GM10248 (cell line): Measurements from ENCODE around the gene TEAD1.

Experiments
- CTCF ChIA-PET: fragments of 300-600 bp; sonication (Branson Sonifier 250); formaldehyde crosslinking; extraction: SDS; loops from one replicate; lab custom pipeline; 2021; ENCODE audit warnings: antibody characterized with exemption; lab: Yijun Ruan, JAX
- POLR2A ChIA-PET: fragments of 350-650 bp; sonication (Branson Sonifier 250); formaldehyde crosslinking; extraction: SDS; loops from one replicate; lab custom pipeline; 2020; ENCODE audit warnings: antibody characterized with exemption; lab: Yijun Ruan, JAX
- DNase-seq: peaks from one replicate; pipeline ENCODE4 v3.0.0; 2012; ENCODE audit errors: extremely low spot score
- TF ChIP-seq, protein P1 (sequence below): IDR thresholded peaks from 2 replicates; pipeline ENCODE4 v1.5.1; 2012; ENCODE audit warnings: mild to moderate bottlenecking, low read depth; ENCODE audit errors: extremely low read depth, missing control alignments, control extremely low read depth

The TEAD1 gene

DNA sequence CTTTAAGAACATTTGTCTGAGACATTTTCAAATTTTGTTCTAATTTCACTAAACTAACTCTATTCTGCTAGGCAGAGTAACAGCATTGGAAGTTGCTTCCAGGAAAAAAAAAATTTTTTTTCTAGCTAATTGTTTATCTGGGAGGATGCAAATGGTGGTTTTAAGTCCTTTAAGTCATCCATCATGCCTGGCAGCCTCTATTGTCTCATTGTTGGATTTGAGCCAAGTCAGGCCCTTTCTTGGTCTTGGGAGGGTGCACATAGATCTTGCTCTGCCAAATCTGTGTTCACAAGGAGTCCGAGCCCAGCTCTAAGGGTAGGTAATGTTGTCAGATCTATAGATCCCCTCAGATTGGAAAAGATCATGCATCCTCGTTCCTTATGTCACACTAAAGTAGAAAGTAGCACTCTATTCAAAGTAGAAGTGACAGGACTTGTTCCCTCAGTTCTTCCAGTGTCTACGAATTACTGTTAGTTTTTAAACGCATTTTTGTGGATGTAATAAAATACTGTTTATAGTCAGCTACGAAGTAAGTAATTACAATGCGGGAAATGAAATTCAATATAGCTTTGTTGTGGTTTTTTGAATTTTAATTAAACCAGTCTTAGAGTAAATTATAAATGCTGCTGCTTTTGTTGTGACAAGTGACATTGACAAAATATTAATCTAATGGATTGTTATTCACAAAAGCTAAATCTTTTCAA, 168.9 kb downstream of the TEAD1 start:
- TF ChIP-seq, protein P1, sequence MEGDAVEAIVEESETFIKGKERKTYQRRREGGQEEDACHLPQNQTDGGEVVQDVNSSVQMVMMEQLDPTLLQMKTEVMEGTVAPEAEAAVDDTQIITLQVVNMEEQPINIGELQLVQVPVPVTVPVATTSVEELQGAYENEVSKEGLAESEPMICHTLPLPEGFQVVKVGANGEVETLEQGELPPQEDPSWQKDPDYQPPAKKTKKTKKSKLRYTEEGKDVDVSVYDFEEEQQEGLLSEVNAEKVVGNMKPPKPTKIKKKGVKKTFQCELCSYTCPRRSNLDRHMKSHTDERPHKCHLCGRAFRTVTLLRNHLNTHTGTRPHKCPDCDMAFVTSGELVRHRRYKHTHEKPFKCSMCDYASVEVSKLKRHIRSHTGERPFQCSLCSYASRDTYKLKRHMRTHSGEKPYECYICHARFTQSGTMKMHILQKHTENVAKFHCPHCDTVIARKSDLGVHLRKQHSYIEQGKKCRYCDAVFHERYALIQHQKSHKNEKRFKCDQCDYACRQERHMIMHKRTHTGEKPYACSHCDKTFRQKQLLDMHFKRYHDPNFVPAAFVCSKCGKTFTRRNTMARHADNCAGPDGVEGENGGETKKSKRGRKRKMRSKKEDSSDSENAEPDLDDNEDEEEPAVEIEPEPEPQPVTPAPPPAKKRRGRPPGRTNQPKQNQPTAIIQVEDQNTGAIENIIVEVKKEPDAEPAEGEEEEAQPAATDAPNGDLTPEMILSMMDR, result no peak
- DNase-seq, result no peak
- ChIA-PET POLR2A (no interaction called here), CTCF (no interaction called here)

DNA sequence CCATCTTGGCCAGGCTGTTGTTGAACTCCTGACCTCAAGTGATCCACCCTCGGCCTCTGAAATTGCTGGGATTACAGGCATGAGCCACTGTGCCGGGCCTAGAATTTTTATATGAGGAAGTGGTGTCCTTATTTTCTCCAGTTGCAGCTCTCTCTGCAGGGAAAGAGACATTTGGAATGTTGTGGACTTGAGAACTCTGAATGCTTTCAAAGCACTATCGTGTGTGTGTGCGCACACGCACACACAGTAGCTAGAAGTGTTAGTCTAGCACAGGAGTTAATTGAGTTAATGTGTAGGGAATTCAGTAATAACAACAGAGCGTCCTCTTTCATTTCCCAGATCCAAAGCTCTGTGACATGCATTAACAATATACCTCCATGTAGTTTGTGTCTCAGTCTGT, 170.9 kb downstream of the TEAD1 start:
- DNase-seq, result no peak
- TF ChIP-seq, protein P1, result no peak
- POLR2A ChIA-PET, result no interaction called here
- CTCF ChIA-PET, result no interaction called here

DNA sequence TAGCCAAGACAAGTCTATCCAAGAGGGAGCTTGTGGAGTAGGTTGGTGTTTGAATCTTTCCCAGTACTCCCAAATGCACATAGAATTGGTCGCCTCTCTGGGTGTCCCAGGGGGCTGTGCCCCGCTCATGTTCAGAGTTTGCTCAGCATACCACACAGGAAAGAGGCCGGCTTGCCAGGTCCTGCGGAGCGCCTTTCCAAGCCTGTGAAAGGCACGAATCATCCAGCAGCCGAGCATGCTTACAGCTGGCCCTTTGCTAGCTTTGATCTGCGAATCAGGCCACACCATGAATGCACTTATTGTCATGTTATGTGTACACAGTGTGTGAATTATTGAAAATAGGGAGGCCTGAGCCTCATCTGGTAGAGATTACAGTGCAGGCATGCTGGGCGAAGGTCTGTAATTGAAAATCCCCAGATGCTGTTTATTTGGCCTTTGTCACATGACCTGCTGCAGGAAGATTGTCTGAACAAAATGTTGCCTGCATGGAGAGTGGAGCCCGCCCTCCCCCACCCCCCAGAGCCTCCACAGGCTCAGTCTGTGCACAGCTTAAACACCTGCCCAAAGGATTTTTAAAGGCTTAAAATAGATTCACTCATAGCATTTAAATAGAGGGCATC, 171.6 kb downstream of the TEAD1 start:
- ChIA-PET POLR2A (no interaction called here), CTCF (no interaction called here)
- DNase-seq, result no peak
- TF ChIP-seq, protein P1, result no peak

DNA sequence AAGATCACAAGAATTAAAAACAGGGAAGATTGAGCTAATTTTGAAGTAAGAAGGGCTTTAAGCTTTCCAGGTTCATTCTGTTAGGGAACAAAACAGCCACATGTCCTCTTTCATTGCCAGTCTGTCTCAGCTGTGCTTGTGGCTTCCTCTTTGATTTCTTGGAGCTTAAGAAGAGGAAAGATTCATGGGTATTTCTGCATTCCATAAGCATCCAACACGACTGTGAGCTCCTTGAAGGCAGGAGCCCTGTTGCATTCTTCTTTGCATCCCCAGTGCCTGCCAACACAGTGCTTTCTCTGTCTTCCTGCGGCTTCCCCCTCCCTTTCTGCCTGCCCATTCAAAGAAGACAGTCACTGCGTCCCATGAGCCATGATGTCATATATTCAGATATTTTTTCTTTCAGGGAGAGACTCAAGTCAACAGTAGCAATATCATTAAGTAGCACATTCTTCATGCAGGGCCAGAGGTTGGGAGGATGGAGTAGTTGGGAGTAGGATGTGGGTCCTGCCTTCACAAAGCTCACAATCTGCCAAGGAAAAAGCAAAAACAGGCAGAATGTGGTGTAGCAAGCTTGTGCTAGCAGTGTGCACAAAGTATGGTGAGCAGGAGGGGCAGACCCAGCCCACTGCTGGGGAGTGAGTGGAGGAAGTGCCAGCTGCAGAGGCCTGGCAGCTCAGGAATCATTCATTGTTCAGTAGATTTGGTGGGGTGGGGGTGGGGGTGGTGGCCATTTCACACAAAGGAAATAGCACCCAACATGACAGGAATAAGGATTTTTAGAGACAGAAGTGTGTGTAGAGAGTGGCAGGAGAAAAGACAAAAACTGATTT, 172.8 kb downstream of the TEAD1 start:
- TF ChIP-seq, protein P1, result no peak
- CTCF ChIA-PET, result no interaction called here
- no peak for DNase-seq
- POLR2A ChIA-PET, result no interaction called here

GRCh38 chr11:12848413-12848812, 174.2 kb downstream of the TEAD1 start:
- CTCF ChIA-PET, result interaction anchor here (1.3 kb wide), 1 partner anchor 9 kb away, joined by 3 read pairs; no protein-coding TSS in a partner anchor
- DNase-seq, result no peak
- POLR2A ChIA-PET, result no interaction called here
- TF ChIP-seq, protein P1, result no peak

GRCh38 chr11:12853325-12853651, 179.1 kb downstream of the TEAD1 start:
- ChIA-PET POLR2A (no interaction called here), CTCF (interaction anchor here (0.7 to 1.3 kb wide), 5 partner anchors 8 to 35 kb away, joined by 3 to 5 read pairs (median 3); no protein-coding TSS in a partner anchor)
- TF ChIP-seq, protein P1, result no peak
- DNase-seq, result no peak
